K562 (cell line): ENCODE data around the gene GLUD1.

ENCODE experiments used
- CTCF ChIP-seq, 3 experiments: IDR thresholded peaks in 2 of 3; conservative IDR thresholded peaks in 1 of 3; 2 replicates each; pipeline ENCODE4 v1.5.1; 2011 to 2012; ENCODE audit warnings: low read length in 3 of 3, mild to moderate bottlenecking in 3 of 3, control low read depth in 2 of 3, improper control_type of control experiment in 1 of 3, inconsistent platforms in 1 of 3, low read depth in 1 of 3, mixed read lengths in 1 of 3, moderate library complexity in 1 of 3; ENCODE audit not compliant: insufficient read depth in 2 of 3
- USF1 ChIP-seq: sonication (generic); formaldehyde crosslinking; IDR thresholded peaks from 2 replicates; pipeline ENCODE4 v1.9.0; 2022; ENCODE audit warnings: mild to moderate bottlenecking, missing genetic modification reagents

- TF ChIP-seq CTCF (IDR thresholded peaks at IDR 0.05 in 2 of 3, conservative IDR thresholded peaks at IDR 0.05 in 1 of 3; ENCODE audit: insufficient read depth in 2 of 3, low read depth in 1 of 3, low read length in 3 of 3) (no peak), USF1 (no peak)
Observed at GRCh38 chr10:87068281-87068680, 26.4 kb downstream of the GLUD1 start.
